Lower lobe of right lung (tissue), 2 donors: ENCODE results near the gene RBX1. TPM values are rescaled to one million over a fixed set of nuclear protein-coding genes. Genes with fewer than 3 reads are reported as not detected.

Experiments
- ATAC-seq, 2 donors: fragments of 200-7000 bp; cut with Tn5 transposase; one replicate each; pipeline ENCODE4 v1.9.1; 2020 to 2022; ENCODE audit warnings: mild to moderate bottlenecking in 2 of 2, moderate library complexity in 2 of 2
- DNase-seq: peaks from one replicate; pipeline ENCODE4 v3.0.0-alpha.2; 2020
- H3K27ac ChIP-seq: fragments of 200-600 bp; one replicate; pipeline ENCODE4 v1.8.0; 2022
- H3K27me3 ChIP-seq: fragments of 200-600 bp; one replicate; pipeline ENCODE4 v1.8.0; 2022; ENCODE audit warnings: low read depth
- H3K36me3 ChIP-seq: fragments of 200-600 bp; one replicate; pipeline ENCODE4 v1.8.0; 2022; ENCODE audit warnings: mild to moderate bottlenecking
- H3K4me1 ChIP-seq: fragments of 200-600 bp; one replicate; pipeline ENCODE4 v1.8.0; 2022
- H3K4me3 ChIP-seq: fragments of 200-600 bp; one replicate; pipeline ENCODE4 v1.8.0; 2022; ENCODE audit warnings: mild to moderate bottlenecking
- H3K9me3 ChIP-seq: fragments of 200-600 bp; one replicate; pipeline ENCODE4 v1.8.0; 2022
- CTCF ChIP-seq: fragments of 200-600 bp; IDR thresholded peaks from one replicate; pipeline ENCODE4 v1.8.0; 2022; ENCODE audit warnings: antibody characterized with exemption, mild to moderate bottlenecking
- intact Hi-C: fragments of 100-400 bp; cut with DNase I; formaldehyde crosslinking; loops from one replicate; pipeline ENCODE4 v1.11.0; 2022
- total RNA-seq: library from RNA; stranded (reverse); fragmentation: NEBNext Ultra II Directional; extraction: Animal tissue kit (Norgen Biotek cat#: 25700); gene quantifications from one replicate; pipeline ENCODE4 v1.2.1, GENCODE V29; 2021
- donor health status: DM: no; HTN: yes; CAD: no; lungs with severe emphysema.

Gene RBX1
- total RNA-seq, 1 donor from 2014 or later = 46.7 TPM

GRCh38 chr22:40972587-40972986 lies 21.4 kb downstream of the RBX1 start:
- Histone ChIP-seq H3K27me3 (no peaks in the 10 kb centered on the region), H3K4me1 (peaks cover 2% of the 10 kb centered on the region), H3K27ac (no peak overlapping the region), H3K9me3 (no peaks in the 10 kb centered on the region), H3K4me3 (no peak overlapping the region), H3K36me3 (peaks cover 63% of the 10 kb centered on the region)
- no peak for TF ChIP-seq CTCF
- DNase-seq = no peak
- no peak for ATAC-seq
- intact Hi-C loops = no loop called here

- Histone ChIP-seq H3K27ac (no peak overlapping the region), H3K27me3 (no peaks in the 10 kb centered on the region), H3K4me3 (no peak overlapping the region), H3K9me3 (no peaks in the 10 kb centered on the region), H3K36me3 (peaks cover 57% of the 10 kb centered on the region), H3K4me1 (no peaks in the 10 kb centered on the region)
- no peak for ATAC-seq
- intact Hi-C loops = no loop called here
- no peak for TF ChIP-seq CTCF
- DNase-seq = no peak
Observed at GRCh38 chr22:40973144-40973543, 22.0 kb downstream of the RBX1 start.

- intact Hi-C loops = no loop called here
- TF ChIP-seq CTCF = no peak
- DNase-seq = no peak
- no peak for ATAC-seq
- no peaks in the 10 kb centered on the region for H3K9me3 ChIP-seq
- H3K4me3 ChIP-seq = no peak overlapping the region
- H3K36me3 ChIP-seq = peaks cover 35% of the 10 kb centered on the region
- H3K4me1 ChIP-seq = no peaks in the 10 kb centered on the region
- no peaks in the 10 kb centered on the region for H3K27me3 ChIP-seq
- no peak overlapping the region for H3K27ac ChIP-seq
Observed at GRCh38 chr22:40975366-40975765, 24.2 kb downstream of the RBX1 start.

GRCh38 chr22:40976866-40977700 lies 25.9 kb downstream of the RBX1 start:
- no peak for ATAC-seq
- no peak for TF ChIP-seq CTCF
- Histone ChIP-seq H3K27ac (no peak overlapping the region), H3K9me3 (no peaks in the 10 kb centered on the region), H3K4me1 (no peaks in the 10 kb centered on the region), H3K27me3 (no peaks in the 10 kb centered on the region), H3K36me3 (peaks cover 18% of the 10 kb centered on the region), H3K4me3 (no peak overlapping the region)
- DNase-seq = no peak
- intact Hi-C loops = no loop called here

GRCh38 chr22:40979198-40979597 lies 28.0 kb downstream of the RBX1 start:
- Histone ChIP-seq H3K4me1 (no peaks in the 10 kb centered on the region), H3K27ac (no peak overlapping the region), H3K36me3 (no peaks in the 10 kb centered on the region), H3K9me3 (no peaks in the 10 kb centered on the region), H3K27me3 (no peaks in the 10 kb centered on the region), H3K4me3 (no peak overlapping the region)
- intact Hi-C loops = no loop called here
- ATAC-seq = no peak
- no peak for TF ChIP-seq CTCF
- DNase-seq = no peak
